ENCODE measurements around the gene SH3BGRL3. TPM values are rescaled to one million over a fixed set of nuclear protein-coding genes. Genes with fewer than 3 reads are reported as not detected.
A peak's percentile ranks its signal among the peaks of the same experiment; 100 is the strongest.

Gene SH3BGRL3
- total RNA-seq, 3 donors from 2014 or later: 156 to 422 (median 385) TPM

- ATAC-seq: no peak
- TF ChIP-seq, protein P1, sequence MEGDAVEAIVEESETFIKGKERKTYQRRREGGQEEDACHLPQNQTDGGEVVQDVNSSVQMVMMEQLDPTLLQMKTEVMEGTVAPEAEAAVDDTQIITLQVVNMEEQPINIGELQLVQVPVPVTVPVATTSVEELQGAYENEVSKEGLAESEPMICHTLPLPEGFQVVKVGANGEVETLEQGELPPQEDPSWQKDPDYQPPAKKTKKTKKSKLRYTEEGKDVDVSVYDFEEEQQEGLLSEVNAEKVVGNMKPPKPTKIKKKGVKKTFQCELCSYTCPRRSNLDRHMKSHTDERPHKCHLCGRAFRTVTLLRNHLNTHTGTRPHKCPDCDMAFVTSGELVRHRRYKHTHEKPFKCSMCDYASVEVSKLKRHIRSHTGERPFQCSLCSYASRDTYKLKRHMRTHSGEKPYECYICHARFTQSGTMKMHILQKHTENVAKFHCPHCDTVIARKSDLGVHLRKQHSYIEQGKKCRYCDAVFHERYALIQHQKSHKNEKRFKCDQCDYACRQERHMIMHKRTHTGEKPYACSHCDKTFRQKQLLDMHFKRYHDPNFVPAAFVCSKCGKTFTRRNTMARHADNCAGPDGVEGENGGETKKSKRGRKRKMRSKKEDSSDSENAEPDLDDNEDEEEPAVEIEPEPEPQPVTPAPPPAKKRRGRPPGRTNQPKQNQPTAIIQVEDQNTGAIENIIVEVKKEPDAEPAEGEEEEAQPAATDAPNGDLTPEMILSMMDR (IDR thresholded peaks at IDR 0.05): no peak
- DNase-seq: no peak
- no peaks in the 10 kb centered on the region for H3K36me3 ChIP-seq (ENCODE audit: low read depth)
- no peaks in the 10 kb centered on the region for H3K9me3 ChIP-seq
- peaks cover 48% of the 10 kb centered on the region for H3K4me1 ChIP-seq (ENCODE audit: low read depth)
- no peak overlapping the region for H3K4me3 ChIP-seq
- intact Hi-C loops (cut with DNase I, micrococcal nuclease): no loop called here
Measured at GRCh38 chr1:26283279-26283853, 3.5 kb downstream of the SH3BGRL3 start.

- TF ChIP-seq, protein P1 (IDR thresholded peaks at IDR 0.05): no peak
- H3K4me1 ChIP-seq (ENCODE audit: low read depth): peaks cover 45% of the 10 kb centered on the region
- no peak overlapping the region for H3K4me3 ChIP-seq
- no peaks in the 10 kb centered on the region for H3K9me3 ChIP-seq
- no peak for ATAC-seq
- DNase-seq: peak in 1 of 3 donors; percentile 69
- intact Hi-C loops (cut with DNase I, micrococcal nuclease): no loop called here
- H3K36me3 ChIP-seq (ENCODE audit: low read depth): no peaks in the 10 kb centered on the region
Measured at GRCh38 chr1:26283871-26284596, 4.1 kb downstream of the SH3BGRL3 start.

GRCh38 chr1:26284597-26285347 is 4.9 kb downstream of the SH3BGRL3 start:
- no peak overlapping the region for H3K4me3 ChIP-seq
- H3K36me3 ChIP-seq (ENCODE audit: low read depth): no peaks in the 10 kb centered on the region
- peaks cover 45% of the 10 kb centered on the region for H3K4me1 ChIP-seq (ENCODE audit: low read depth)
- intact Hi-C loops (cut with DNase I, micrococcal nuclease): no loop called here
- H3K9me3 ChIP-seq: no peaks in the 10 kb centered on the region
- TF ChIP-seq, protein P1 (IDR thresholded peaks at IDR 0.05): peak; percentile 90
- ATAC-seq: peak; percentile 54
- peak; percentile 80 to 92 (median 83) for DNase-seq

DNA sequence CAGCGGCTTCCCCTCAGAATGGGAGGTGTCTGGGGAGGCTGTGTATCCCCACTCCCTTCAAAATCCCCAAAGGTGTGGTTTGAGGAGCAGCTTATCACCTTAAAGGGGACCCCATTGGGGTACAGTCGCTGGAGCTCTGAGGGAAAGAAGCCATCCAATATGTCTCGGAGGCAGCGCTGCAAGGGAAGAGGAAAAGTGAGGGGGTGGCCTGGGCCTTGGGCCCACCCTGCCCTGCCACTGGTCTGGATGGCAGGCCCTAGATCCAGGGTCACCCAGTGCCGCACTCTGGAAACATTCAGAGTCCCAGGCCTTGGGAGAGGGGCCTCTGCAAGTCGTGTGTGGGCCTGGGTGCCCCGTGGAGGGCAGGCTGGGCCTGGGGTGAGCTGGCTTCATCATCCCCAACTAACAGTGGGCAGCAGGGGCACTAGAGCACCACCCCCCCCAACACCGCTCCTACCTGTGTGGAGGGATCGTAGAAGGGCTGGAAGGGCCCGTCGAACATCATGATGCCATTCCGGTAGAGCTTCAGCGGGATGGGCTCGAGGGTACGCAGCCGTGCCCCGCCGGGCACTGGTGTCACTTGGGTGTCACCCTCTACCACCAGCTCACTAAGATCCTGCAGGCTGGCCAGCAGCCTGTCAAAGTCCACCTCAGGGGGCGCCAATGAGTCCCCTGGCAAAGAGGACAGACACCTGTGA is 5.6 kb downstream of the SH3BGRL3 start:
- peak; percentile 67 to 78 (median 74) for DNase-seq
- ATAC-seq: no peak
- intact Hi-C loops (cut with DNase I, micrococcal nuclease): no loop called here
- H3K9me3 ChIP-seq: no peaks in the 10 kb centered on the region
- TF ChIP-seq, protein P1 (IDR thresholded peaks at IDR 0.05): peak; percentile 18
- peaks cover 46% of the 10 kb centered on the region for H3K4me1 ChIP-seq (ENCODE audit: low read depth)
- no peaks in the 10 kb centered on the region for H3K36me3 ChIP-seq (ENCODE audit: low read depth)
- H3K4me3 ChIP-seq: no peak overlapping the region

DNA sequence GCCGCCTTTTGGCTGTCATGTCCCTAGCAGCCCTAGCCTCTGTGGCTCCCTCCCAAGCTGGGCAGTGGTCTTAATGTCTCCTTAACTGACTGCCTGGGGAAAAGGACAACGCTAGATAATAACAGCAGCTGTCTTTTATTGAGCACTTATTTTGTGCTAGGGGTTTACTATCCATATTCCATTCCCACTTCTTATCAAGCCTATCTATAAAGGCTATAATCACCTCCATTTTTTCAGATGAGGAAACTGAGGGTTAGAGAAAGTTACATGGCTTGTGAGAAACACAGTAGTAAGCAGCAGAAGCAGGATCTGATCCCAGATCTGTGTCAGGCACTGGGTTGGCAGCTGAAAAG is 6.2 kb downstream of the SH3BGRL3 start:
- Histone ChIP-seq H3K9me3 (no peaks in the 10 kb centered on the region), H3K4me1 (ENCODE audit: low read depth) (peaks cover 45% of the 10 kb centered on the region), H3K36me3 (ENCODE audit: low read depth) (no peaks in the 10 kb centered on the region), H3K4me3 (no peak overlapping the region)
- intact Hi-C loops (cut with DNase I, micrococcal nuclease): no loop called here
- TF ChIP-seq, protein P1 (IDR thresholded peaks at IDR 0.05): no peak
- DNase-seq (no peak), ATAC-seq (no peak)

Data from mucosa of descending colon (tissue), 3 donors.